Ectodermal cell (in vitro differentiated cells): ENCODE results near the gene ADCY5.

Experiments
- H3K27ac ChIP-seq: 2 replicates; pipeline ENCODE4 v1.7.0; 2013; ENCODE audit warnings: mild to moderate bottlenecking, low read depth, low read length; ENCODE audit not compliant: insufficient read depth, poor library complexity, severe bottlenecking
- H3K27me3 ChIP-seq: 2 replicates; pipeline ENCODE4 v1.7.0; 2013; ENCODE audit warnings: mild to moderate bottlenecking, low read length; ENCODE audit not compliant: insufficient read depth, control insufficient read depth, poor library complexity, severe bottlenecking
- H3K36me3 ChIP-seq: one replicate; pipeline ENCODE4 v1.7.0; 2013; ENCODE audit warnings: low read length; ENCODE audit not compliant: control insufficient read depth, insufficient read depth
- H3K4me1 ChIP-seq: one replicate; pipeline ENCODE4 v1.7.0; 2013; ENCODE audit warnings: low read length; ENCODE audit not compliant: control insufficient read depth, insufficient read depth
- H3K4me3 ChIP-seq: 2 replicates; pipeline ENCODE4 v1.7.0; 2013; ENCODE audit warnings: low read depth, low read length, control low read depth; ENCODE audit not compliant: insufficient read depth
- H3K9me3 ChIP-seq: 2 replicates; pipeline ENCODE4 v1.7.0; 2013; ENCODE audit warnings: mild to moderate bottlenecking, low read length, moderate library complexity; ENCODE audit not compliant: control insufficient read depth
- WGBS, 2 experiments: methylation state at CpG; one replicate each; pipeline ENCODE4 v1.1.7; 2013; ENCODE audit warnings: missing lambda C conversion rate in 2 of 2; 5-methylcytosine and 5-hydroxymethylcytosine counted together

Gene ADCY5

GRCh38 chr3:123397050-123397590 lies 51.8 kb downstream of the ADCY5 start:
- no peaks in the 10 kb centered on the region for H3K27me3 ChIP-seq
- 88 to 95% methylated on average over 5 of the region's 5 CpGs for WGBS, 2 experiments
- no peak overlapping the region for H3K27ac ChIP-seq
- no peaks in the 10 kb centered on the region for H3K36me3 ChIP-seq
- H3K4me1 ChIP-seq = peaks cover 6% of the 10 kb centered on the region
- H3K9me3 ChIP-seq = no peaks in the 10 kb centered on the region
- H3K4me3 ChIP-seq = no peak overlapping the region

GRCh38 chr3:123396171-123397049 lies 52.5 kb downstream of the ADCY5 start:
- Histone ChIP-seq H3K4me1 (peaks cover 6% of the 10 kb centered on the region), H3K9me3 (no peaks in the 10 kb centered on the region), H3K4me3 (no peak overlapping the region), H3K36me3 (no peaks in the 10 kb centered on the region), H3K27ac (no peak overlapping the region), H3K27me3 (no peaks in the 10 kb centered on the region)
- WGBS, 2 experiments = 75 to 81% methylated on average over 5 to 6 of the region's 8 CpGs

GRCh38 chr3:123395235-123395634 lies 53.7 kb downstream of the ADCY5 start:
- Histone ChIP-seq H3K4me1 (peaks cover 6% of the 10 kb centered on the region), H3K9me3 (no peaks in the 10 kb centered on the region)
- 94% methylated on average over 5 of the region's 5 CpGs for WGBS, 2 experiments

GRCh38 chr3:123394391-123395020 lies 54.4 kb downstream of the ADCY5 start:
- H3K36me3 ChIP-seq = no peaks in the 10 kb centered on the region

More at GRCh38 chr3:123395235-123395634, 53.7 kb downstream of the ADCY5 start:
- Histone ChIP-seq H3K4me3 (no peak overlapping the region), H3K27ac (no peak overlapping the region), H3K27me3 (no peaks in the 10 kb centered on the region), H3K36me3 (no peaks in the 10 kb centered on the region)

GRCh38 chr3:123392871-123393620 lies 55.8 kb downstream of the ADCY5 start:
- H3K27me3 ChIP-seq = no peaks in the 10 kb centered on the region
- no peaks in the 10 kb centered on the region for H3K36me3 ChIP-seq
- H3K4me1 ChIP-seq = peaks cover 6% of the 10 kb centered on the region
- no peaks in the 10 kb centered on the region for H3K9me3 ChIP-seq
- no peak overlapping the region for H3K27ac ChIP-seq
- 61 to 72% methylated on average over 4 of the region's 4 CpGs for WGBS, 2 experiments
- H3K4me3 ChIP-seq = no peak overlapping the region

More at GRCh38 chr3:123394391-123395020, 54.4 kb downstream of the ADCY5 start:
- H3K4me1 ChIP-seq = peaks cover 6% of the 10 kb centered on the region
- WGBS, 2 experiments = 76 to 81% methylated on average over 5 of the region's 5 CpGs
- no peaks in the 10 kb centered on the region for H3K27me3 ChIP-seq
- no peak overlapping the region for H3K27ac ChIP-seq
- H3K9me3 ChIP-seq = no peaks in the 10 kb centered on the region
- H3K4me3 ChIP-seq = no peak overlapping the region

- H3K4me1 ChIP-seq = peaks cover 6% of the 10 kb centered on the region
- H3K27ac ChIP-seq = no peak overlapping the region
- H3K36me3 ChIP-seq = no peaks in the 10 kb centered on the region
- no peaks in the 10 kb centered on the region for H3K27me3 ChIP-seq
- WGBS, 2 experiments = 77 to 78% methylated on average over 5 of the region's 5 CpGs
- H3K9me3 ChIP-seq = no peaks in the 10 kb centered on the region
- no peak overlapping the region for H3K4me3 ChIP-seq
These were observed 56.5 kb downstream of the ADCY5 start for GRCh38 chr3:123392368-123392767.

GRCh38 chr3:123390865-123391600 lies 57.9 kb downstream of the ADCY5 start:
- Histone ChIP-seq H3K9me3 (no peaks in the 10 kb centered on the region), H3K27ac (no peak overlapping the region), H3K4me3 (no peak overlapping the region), H3K27me3 (no peaks in the 10 kb centered on the region), H3K36me3 (no peaks in the 10 kb centered on the region), H3K4me1 (peaks cover 10% of the 10 kb centered on the region)
- WGBS, 2 experiments = 91 to 94% methylated on average over 10 of the region's 10 CpGs

- H3K27ac ChIP-seq = no peak overlapping the region
These were observed 59.3 kb downstream of the ADCY5 start for GRCh38 chr3:123389628-123389918.

GRCh38 chr3:123388811-123389627 lies 59.9 kb downstream of the ADCY5 start:
- H3K9me3 ChIP-seq = no peaks in the 10 kb centered on the region
- WGBS, 2 experiments = 86 to 88% methylated on average over 15 of the region's 15 CpGs
- H3K36me3 ChIP-seq = no peaks in the 10 kb centered on the region
- H3K4me3 ChIP-seq = no peak overlapping the region
- H3K27ac ChIP-seq = no peak overlapping the region
- no peaks in the 10 kb centered on the region for H3K27me3 ChIP-seq
- H3K4me1 ChIP-seq = peaks cover 10% of the 10 kb centered on the region

More at GRCh38 chr3:123389628-123389918, 59.3 kb downstream of the ADCY5 start:
- Histone ChIP-seq H3K36me3 (no peaks in the 10 kb centered on the region), H3K9me3 (no peaks in the 10 kb centered on the region), H3K4me3 (no peak overlapping the region), H3K4me1 (peaks cover 10% of the 10 kb centered on the region), H3K27me3 (no peaks in the 10 kb centered on the region)
- WGBS, 2 experiments = 88 to 90% methylated on average over 5 of the region's 5 CpGs
